GF-D8 (cell line): ENCODE measurements around the gene SRRM4.
"Not testable (repeated sequence)": the region's sequence is repeated elsewhere in the genome, so short reads cannot be mapped to it uniquely, and the experiment has no call there.

Source experiments
- DNase-seq: peaks from one replicate; lab custom pipeline; 2025; lab: John Stamatoyannopoulos, UW

Gene SRRM4

DNA sequence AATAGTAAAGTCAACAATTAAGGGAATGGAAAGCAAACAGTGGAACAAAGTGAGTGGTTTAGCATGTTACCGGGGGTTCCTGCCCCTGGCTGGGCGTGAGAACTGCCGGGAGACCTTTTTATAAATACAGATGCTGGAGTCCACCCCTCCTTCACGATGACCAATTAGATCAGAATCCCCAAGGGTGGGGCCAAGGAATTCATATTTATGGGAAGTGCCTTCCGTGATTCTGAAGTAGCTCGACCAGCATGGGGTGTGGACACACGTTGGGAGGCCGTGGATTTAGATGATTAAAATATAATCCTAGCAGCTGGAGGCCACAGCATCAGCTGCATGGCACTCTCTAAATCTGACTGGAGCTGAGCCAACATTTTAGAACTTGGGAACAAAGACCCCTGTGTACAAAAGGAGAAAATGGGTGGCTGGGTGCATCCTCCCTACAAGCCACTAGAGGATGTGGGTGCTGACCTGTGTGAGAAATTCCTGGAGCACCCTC is 87.9 kb downstream of the SRRM4 start:
- DNase-seq: no peak

DNA sequence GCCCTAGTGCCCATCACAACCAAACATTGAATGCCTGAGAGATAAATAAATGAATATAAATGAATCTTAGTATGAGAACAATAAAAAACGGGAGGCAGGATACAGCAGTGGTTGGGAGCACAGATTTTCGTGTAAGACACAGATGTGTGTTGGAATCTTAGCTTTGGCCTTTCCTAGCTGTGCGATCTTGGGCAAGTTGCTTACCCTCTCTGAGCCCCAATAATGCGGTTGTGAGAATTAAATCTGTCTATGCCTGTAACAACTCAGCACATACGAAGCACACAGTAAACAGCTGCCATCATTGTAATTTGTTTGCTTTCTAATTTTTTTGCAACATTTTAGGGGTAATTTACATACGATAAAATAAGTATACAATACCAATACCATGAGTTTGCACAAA is 89.8 kb downstream of the SRRM4 start:
- DNase-seq: no peak

DNA sequence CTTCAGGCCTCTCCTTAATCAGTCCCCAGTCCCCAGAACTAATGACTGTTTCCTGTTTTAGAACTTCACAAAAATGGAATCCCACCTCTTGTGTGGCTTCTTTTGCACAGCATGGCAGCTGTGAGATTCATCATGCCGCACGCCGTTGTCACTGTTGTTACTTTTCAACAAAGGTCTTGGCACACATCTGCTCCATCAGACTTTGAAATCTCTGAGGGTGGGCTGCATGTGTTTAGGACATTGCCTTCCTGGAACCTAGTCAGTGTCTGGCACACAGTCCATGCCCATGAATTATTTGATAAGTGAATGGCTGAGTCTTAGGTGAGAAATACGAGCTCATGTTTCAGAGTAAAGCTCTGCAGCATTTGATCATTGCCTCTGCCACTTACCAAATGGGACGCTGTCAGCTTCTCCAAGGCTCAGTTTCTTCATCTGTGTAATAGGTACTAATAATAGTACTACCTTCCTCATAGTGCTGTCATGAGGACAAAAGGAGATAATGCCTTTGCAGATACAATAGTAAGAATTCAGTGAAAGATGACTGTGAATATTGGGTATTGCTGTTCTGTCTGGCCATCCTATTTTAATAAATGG is 90.4 kb downstream of the SRRM4 start:
- no peak for DNase-seq

DNA sequence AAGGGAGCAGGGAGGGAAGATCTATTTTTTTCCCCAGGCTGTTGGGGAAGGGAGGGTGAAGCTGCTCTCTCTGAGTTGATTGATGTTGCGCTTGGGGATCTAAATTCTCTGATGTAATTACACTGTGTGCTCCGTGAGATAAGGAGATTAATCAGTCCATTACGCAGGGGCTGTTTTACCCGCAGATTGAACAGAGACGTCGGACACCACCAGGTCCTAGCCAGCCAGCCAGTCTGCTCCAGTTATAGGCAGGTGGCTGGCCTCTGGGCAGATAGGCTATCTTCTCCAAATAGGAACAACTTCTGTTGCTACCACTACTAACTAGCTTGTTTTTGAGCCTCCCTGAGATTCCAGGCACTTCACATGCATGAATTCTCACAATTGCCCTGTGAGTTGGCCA is 91.1 kb downstream of the SRRM4 start:
- DNase-seq: no peak

DNA sequence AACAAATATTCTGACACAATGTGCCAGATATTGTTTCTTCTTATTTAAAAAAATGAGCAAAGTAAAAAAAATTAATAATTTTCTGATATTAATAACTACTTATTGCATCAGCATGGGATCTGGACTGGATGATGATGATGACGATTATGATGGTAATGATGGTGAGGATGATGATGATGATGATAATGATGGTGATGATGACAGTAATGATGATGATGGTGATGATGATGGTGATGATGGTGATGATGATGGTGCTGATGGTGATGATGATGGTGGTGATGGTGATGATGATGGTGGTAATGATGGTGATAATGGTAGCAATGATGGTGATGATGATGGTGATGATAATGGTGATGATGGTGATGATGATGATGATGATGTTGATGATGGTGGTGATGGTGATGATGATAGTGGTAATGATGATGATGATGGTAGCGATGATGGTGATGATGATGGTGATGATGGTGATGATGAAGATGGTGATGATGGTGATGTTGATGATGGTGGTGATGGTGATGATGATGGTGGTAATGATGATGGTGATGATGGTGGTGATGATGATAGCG is 94.0 kb downstream of the SRRM4 start:
- DNase-seq: no peak

DNA sequence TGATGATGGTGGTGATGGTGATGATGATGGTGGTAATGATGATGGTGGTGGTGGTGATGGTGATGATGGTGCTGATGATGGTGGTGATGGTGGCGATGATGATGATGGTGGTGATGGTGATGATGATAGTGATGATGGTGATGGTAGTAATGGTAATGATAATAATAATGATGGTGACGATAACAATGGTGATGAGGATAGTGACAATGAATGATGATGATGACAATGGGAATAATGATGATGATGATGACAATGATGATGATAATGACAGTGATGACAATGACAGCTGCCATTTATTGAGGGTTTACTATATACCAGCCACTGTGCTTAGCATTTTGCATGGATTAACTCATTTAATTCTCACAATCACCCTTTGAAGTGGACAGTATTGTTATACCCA is 94.6 kb downstream of the SRRM4 start:
- DNase-seq: no peak

DNA sequence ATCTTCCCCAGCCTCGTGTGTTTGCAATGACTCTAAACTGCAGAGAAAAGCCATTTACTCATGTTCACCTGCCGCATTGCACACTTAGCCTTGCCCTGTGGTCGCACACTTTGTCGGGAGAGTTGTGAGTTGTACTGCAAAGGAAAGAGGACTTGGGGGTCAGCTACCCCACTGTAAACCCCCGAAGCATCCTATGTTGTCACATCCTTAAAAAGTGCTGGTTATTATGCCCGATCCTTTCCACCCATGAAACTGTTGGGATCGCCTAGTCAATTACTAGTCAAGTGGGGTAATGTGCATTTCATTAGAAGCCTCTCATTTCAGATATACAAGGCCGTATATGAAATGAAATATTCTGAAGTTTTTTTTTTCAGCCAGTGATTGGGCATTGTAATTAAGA is 98.2 kb downstream of the SRRM4 start:
- DNase-seq: no peak

DNA sequence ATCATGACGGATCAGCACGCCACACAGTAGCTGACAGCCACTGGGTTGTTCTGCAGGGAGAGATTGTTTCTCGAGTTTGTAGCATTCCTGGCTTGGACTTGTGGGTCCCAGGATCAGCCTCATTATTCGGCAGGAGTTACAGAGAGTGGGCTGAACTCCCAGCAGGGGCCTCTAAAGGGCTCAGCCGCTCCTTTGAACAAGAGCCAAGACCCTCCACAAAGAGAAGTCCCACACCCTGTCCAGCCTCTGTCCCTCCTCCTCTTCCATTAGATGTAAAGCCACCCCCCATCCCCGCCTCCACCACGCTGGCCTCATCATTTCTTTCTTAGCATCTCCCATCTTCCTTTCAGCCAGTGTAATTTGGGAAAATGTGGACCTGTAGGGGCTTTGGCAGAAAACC is 100.7 kb downstream of the SRRM4 start:
- no peak for DNase-seq

DNA sequence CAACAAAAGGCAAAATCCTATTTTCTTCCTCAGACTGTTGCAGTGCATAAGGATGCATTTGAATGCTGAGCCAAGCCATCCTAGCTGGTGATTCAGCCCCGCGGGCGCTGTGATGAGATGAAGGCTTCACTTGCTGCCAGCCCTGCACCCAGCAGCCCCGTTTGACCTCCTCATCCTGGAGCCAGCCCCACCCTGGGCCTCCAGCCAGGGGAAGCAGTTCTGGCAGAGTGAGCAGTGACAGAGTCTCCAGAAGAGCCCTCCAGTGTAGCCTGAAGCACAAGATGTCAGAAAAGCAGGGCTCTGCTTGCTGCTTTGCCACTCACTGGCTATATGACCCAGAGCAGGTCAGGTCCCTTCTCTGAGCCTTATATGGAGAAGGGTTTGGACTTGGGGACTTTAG is 101.2 kb downstream of the SRRM4 start:
- no peak for DNase-seq

DNA sequence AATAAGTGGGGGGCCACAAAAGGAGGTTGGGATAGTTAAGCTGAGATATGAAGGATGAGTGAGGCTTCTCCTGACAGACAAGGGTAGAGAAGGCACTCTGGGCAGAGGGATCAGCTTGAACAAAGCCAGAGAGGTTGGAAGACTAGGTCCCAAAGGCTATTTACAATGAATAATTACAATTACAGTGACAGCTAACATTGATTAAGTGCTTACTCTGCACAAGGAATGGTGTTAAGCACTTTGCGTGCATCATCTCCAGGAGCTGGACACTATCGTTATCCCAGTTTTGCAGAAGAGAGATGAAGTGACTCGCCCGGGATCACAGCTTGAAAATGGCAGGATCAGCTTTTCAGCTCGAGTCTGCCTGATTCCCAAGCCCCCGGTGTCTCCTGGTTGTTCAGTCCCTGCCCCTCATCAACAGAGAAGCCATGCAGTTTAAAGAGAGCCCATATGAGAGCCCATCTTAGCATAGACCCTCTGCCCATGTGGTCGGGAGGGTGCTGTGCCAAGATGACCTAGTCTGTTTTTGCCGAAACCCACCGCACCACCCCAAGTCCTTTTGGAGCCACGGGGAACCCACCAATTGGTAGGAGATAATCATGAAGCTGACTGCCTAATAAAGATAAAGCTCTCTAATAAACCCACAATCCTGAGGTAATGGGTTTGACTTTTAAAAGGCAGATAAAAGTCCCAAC is 107.5 kb downstream of the SRRM4 start:
- no peak for DNase-seq

DNA sequence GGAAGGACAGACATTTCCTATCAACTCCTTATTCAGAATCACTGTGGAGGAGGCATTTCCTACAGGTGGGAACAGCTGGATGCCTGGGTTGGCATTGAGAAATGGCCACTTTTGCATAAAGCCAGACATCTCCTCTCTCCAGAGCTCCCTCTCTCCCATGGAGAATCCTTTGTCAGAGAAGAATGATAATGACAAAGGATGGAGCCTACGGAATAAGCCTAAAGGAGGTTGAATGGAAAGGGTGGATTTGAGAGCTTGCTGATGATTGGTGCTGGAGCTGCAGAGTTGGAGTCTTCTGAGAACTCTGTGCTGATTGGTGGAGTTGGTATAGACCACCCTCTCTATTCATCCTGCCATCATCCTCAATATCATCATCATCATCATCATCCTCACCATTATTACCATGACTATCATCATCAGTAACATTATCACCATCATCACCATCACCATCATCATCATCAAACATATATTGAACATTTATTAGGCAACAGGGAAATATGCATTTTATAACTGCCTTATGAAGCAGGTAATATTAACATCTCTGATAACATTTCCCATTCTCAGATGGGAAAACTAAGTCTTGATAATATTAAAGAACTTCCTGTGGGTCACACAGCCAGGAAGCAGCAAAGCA is 108.2 kb downstream of the SRRM4 start:
- no peak for DNase-seq

DNA sequence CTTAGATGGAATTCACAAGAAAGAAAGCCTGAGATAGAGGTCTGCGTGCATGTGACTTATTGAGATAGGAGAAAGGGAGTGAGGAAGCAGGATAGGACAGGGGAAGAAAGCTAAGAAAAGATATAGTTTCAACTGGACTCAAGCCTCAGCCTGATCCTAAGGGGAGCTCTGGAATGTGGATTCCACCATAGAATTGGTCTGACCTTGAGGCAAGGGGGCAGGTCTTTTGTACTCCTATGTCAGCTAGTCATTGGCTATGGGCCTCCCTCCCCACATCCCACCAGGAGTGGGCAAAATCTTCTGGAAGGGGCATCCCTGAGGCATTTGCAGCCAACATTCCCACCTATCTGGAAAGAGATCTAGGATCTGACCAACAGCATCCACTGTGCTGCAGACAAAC is 108.9 kb downstream of the SRRM4 start:
- DNase-seq: no peak

DNA sequence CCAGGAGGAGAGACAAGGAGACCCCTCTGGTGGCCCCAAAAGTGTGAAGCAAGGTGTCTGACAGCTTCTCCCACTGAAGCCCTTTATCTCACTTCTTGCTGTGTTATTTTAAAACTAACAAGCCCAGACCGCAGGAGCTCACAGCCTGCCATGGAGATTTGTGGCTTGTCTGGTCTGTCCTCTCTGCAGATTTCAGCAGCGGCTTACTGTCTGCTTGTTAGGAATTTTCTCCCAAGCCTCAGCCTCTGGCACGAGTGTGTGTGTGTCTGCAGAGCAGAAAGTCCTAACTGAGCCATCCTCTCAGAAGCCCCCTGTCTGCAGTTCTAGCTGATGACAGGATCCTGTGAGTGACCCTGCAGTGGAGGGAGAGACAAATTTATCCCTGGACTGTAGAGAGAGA is 109.5 kb downstream of the SRRM4 start:
- no peak for DNase-seq

DNA sequence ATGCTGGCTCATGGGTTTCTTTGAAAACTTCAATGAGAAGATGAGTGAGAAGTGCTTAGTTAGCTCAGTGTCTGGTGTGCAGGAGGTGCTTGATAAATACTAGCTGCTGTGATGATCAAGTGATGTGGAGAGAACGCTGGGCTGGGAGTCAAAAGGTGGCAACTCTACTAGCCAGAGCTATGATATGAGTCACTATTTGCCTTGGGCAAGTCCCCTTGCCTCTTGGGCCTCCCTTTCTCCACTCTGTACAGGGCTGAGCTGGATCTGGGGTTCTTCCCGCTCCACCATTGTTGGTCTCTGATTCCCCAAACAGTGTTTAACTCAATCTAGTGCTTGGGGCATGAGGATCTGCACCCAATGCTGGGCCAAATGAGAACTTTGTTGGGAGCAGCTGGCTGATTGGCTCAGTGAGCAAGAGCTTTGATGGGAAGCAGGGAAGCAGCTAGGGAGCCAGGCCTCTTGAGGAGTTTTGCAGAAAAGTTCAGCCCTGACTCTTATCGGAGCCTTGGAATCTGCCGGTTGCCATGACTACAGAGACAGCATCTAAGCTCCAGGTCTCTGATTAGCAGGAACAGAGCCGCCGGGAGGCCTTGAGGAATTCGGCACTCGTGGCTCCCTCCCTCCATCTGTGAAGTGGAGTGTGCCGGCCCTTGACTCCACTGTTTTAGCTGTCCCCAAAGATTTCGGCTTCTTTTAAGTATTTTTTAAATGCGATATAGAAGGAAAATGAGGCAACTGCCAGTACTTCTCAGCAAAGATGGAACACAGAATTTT is 115.3 kb downstream of the SRRM4 start:
- no peak for DNase-seq

DNA sequence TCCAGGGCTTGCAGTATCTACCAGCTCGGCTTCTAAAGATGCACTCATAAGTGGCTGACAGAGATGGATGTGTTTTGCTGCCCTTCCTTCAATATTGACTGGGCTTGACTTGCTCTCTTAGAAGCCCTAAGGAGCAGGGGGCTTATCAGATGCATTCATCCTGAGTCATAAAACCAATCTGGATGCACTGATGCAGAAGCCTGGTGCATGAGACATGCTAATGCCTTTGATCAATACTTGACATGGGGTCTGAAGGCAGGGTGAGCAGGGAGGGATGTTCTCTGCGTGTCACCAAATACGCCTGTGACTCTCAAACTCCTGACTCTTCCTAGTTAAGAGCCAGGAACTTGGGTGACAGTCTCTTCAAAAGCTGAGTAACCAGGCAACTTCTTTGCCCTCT is 119.6 kb downstream of the SRRM4 start:
- no peak for DNase-seq

DNA sequence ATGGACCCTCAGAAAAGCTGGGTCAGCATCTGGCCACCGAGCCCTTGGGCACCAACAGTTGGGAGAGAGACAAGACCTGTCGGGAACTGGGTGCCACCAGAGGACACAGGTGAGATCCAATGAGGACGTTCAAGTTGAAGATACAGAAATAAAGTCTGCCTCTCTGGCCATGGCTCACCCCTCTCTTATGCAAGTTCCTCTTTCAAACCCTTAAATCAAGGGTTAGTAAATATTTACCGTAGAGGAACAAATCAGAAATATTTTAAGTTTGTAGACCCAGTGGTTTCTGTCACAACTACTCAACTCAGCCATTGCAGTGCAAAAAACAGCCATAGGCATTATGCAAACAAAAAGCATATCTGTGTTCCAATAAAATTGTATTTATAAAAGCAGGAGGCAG is 120.9 kb downstream of the SRRM4 start:
- DNase-seq: no peak

DNA sequence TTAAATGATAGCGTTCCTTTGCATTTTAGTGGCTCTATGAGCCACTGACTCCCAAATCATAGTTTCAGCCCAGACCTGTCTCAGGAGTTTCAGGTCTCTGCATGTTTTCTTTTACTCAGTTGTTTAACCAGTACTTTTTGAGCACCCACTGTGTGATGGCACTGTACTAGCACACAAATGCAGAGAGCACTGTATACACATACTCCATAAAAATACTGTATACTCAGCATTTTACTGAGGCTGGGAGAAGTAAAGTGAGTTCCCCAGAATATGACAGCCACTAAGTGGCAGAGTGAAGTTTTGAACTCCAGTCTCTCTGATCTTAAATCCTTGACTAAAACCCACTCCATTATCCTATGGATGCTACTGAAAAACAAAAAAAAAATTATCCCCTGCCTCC is 121.4 kb downstream of the SRRM4 start:
- no peak for DNase-seq

DNA sequence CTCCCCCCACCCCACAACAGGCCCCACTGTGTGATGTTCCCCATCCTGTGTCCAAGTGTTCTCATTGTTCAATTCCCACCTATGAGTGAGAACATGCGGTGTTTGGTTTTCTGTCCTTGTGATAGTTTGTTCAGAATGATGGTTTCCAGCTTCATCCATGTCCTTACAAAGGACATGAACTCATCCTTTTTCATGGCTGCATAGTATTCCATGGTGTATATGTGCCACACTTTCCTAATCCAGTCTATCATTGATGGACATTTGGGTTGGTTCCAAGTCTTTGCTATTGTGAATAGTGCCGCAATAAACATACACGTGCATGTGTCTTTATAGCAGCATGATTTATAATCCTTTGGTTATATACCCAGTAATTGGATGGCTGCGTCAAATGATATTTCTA is 123.6 kb downstream of the SRRM4 start:
- DNase-seq: not testable (repeated sequence)

DNA sequence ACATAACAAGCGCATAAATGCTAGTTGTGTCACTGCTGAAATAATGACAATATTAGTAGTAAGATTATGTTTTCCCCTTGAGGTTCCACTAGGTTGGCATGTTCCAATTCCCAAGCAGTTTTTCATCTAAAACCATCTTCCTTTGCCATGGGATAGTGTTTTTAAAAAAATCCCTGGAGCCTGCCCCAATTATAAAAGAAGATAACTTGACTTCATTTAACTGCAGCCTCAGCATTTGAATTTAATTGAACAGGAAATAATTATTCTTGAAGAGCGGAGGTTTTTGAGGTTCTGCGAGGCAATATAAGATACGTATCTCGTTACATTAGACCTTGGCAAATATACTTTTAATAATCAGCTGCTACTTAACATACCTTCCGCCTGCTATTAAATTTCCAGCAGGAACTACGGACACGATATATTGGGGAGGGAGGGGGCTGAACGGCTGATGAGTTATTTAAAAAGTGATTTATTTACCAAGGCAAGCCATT is 132.2 kb downstream of the SRRM4 start:
- DNase-seq: no peak

DNA sequence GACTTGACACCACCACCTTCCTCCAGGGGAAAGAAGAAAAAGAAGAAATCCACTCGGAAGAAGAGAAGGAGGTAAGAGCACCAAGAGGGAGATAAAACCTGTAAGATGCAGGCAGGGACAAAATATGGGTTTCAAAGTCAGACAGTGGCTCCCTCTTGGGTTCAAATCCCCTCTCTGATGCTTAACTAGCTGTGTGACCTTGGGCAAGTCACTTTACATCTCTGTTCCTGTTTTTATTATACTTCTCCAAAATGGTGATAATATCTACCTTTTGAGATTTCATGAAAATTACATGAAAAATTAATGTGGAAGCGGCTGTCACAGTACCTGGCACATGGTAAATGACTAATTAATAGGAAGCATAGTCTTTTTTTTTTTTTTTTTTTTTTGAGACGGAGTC is 133.0 kb downstream of the SRRM4 start:
- no peak for DNase-seq

DNA sequence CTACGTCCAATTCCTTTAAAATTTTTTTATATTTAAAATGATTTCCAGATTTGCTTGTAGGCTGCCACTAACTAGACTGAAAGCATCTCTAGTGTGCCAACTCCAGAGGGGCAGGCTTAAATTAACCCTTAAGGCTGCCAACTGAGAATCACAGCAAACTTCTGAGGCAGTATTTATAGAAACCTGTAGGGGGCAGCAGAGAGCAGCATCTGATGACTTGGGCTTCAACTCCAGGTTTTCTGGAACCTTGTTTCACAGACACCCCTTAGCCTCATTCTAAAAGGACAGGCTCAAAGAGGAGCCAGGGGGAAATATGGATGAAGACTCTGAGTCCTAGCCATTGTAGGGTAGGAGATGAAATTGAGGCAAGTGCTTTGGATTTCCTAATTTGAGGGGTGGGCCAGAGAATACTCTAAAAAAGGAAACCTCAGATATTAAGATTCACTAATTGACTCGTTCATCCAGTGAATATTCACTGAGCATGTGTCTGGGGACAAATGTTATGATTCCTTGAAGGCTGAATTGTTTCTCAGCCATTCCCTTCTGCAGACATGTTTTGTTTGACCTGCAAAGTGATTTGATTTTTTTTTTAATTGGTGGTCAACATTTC is 134.1 kb downstream of the SRRM4 start:
- DNase-seq: no peak

DNA sequence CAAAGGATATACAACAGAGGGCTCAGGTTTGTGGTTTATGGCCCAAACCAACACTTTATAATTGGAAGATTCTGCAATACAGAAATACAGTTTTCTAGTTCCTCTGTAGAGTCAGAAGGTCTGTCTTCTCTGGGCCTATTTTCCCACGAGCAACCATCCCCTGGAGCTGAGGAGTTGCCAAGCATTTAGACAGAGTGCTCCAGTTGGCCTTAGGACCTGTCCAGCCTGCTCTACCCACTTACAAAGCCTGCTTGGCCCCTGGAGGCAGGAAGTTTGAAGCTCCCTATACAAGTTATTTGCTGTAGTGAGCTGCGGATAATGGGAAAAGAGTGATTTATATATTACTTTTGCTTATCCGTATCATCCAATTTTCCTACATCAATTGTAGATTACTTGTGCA is 136.6 kb downstream of the SRRM4 start:
- no peak for DNase-seq
